ENCODE measurements around the gene BCO2. TPM values are rescaled to one million over a fixed set of nuclear protein-coding genes. Genes with fewer than 3 reads are reported as not detected.

BCO2 gene
- total RNA-seq, 1 experiment from 2014 or later: 0.31 TPM

DNA sequence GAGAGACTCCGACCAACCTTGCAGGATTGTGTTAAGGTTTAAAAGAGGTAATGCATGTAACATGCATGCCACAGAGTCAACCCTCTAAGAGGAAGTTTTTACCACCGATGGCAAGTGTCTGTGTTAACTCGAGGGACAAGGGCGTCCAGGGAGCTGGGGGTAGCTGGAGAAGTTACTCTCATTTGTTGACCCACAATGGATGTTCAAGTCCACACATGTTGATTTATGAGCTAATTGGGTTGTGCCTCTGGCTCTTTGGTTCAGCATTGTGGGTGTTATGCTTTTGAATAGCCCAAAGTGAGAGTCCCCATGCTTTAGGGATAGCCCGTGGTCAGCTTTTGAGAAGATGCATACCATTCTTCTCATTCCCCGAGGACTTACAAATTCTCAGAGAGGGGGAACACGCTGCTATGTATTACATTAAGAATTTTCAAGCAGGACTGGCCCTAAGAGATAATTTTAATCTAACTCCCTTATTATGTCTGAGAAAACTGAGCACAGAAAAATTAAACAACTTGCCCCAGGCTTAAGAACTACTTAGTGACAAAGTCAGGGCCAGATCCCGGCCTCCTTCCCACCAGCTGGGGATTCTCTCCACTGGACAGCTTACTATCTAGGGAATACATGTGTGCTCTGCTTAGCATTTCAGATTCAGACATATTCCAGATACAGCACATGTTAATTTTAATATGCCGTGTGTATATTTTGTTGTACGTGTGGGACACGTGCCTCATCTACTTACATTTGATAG lies 90.5 kb downstream of the BCO2 start:
- Histone ChIP-seq H3K23ac (ENCODE audit: insufficient read length, low read depth, low read length) (no peak overlapping the region), H4K5ac (ENCODE audit: insufficient read length, low read depth, low read length) (no peak overlapping the region), H3K4me2 (ENCODE audit: insufficient read depth, insufficient read length, low read length) (no peak overlapping the region), H2BK15ac (ENCODE audit: low read depth, low read length) (no peak overlapping the region), H4K20me1 (ENCODE audit: control insufficient read depth, insufficient read depth, insufficient read length) (no peaks in the 10 kb centered on the region), H3K4ac (ENCODE audit: low read depth, low read length) (no peak overlapping the region), H3K9me3 (ENCODE audit: control insufficient read depth, low read depth, low read length) (no peaks in the 10 kb centered on the region), H3K27ac (ENCODE audit: insufficient read length, low read depth, low read length) (no peak overlapping the region), H3K18ac (ENCODE audit: insufficient read length, low read depth, low read length) (no peak overlapping the region), H3K23me2 (ENCODE audit: insufficient read length, low read depth, low read length, poor library complexity, severe bottlenecking) (no peaks in the 10 kb centered on the region), H2BK12ac (ENCODE audit: insufficient read length, low read depth, low read length) (no peak overlapping the region), H3K14ac (ENCODE audit: insufficient read depth, low read length) (no peak overlapping the region), H2AK5ac (ENCODE audit: insufficient read length, low read length) (no peak overlapping the region), H3K4me1 (ENCODE audit: insufficient read depth, low read length) (no peaks in the 10 kb centered on the region), H3K9ac (ENCODE audit: extremely low read depth, insufficient read length, low read length) (no peak overlapping the region), H3K79me2 (ENCODE audit: insufficient read depth, low read length) (no peaks in the 10 kb centered on the region), H4K91ac (ENCODE audit: insufficient read length, low read depth, low read length) (no peak overlapping the region), H3T11ph (ENCODE audit: low read length) (no peak overlapping the region), H3K27me3 (ENCODE audit: insufficient read depth, low read length) (no peaks in the 10 kb centered on the region), H3K56ac (ENCODE audit: insufficient read length, low read depth, low read length) (no peak overlapping the region), H3K79me1 (ENCODE audit: insufficient read depth, low read depth, low read length, poor library complexity, severe bottlenecking) (no peaks in the 10 kb centered on the region), H2BK5ac (ENCODE audit: insufficient read length, low read length) (no peak overlapping the region), H2BK120ac (ENCODE audit: low read depth, low read length, poor library complexity, severe bottlenecking) (no peak overlapping the region), H4K8ac (replicated peaks; ENCODE audit: insufficient read length, low read depth, low read length) (no peak overlapping the region), H2AFZ (ENCODE audit: low read length) (no peak overlapping the region), H2BK20ac (ENCODE audit: low read depth, low read length, poor library complexity, severe bottlenecking) (no peak overlapping the region)
- no peak overlapping the region for H3K4me3 Mint-ChIP-seq
- H3K36me3 Mint-ChIP-seq (ENCODE audit: insufficient read depth in 1 of 3, low read depth in 3 of 3): no peaks in the 10 kb centered on the region
- no peaks in the 10 kb centered on the region; the same call in 1 of the 2 replicates for H3K27me3 Mint-ChIP-seq (ENCODE audit: low read depth)
- no peak overlapping the region for H3K27ac Mint-ChIP-seq
- WGBS (ENCODE audit: extremely low coverage, insufficient read length, low lambda C conversion rate): no CpG with 5 or more reads among the region's 11 CpGs
- no peaks in the 10 kb centered on the region; a peak in 1 of 5 replicates for H3K9me3 Mint-ChIP-seq
- TF ChIP-seq, protein P1, sequence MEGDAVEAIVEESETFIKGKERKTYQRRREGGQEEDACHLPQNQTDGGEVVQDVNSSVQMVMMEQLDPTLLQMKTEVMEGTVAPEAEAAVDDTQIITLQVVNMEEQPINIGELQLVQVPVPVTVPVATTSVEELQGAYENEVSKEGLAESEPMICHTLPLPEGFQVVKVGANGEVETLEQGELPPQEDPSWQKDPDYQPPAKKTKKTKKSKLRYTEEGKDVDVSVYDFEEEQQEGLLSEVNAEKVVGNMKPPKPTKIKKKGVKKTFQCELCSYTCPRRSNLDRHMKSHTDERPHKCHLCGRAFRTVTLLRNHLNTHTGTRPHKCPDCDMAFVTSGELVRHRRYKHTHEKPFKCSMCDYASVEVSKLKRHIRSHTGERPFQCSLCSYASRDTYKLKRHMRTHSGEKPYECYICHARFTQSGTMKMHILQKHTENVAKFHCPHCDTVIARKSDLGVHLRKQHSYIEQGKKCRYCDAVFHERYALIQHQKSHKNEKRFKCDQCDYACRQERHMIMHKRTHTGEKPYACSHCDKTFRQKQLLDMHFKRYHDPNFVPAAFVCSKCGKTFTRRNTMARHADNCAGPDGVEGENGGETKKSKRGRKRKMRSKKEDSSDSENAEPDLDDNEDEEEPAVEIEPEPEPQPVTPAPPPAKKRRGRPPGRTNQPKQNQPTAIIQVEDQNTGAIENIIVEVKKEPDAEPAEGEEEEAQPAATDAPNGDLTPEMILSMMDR (conservative IDR thresholded peaks at IDR 0.05): no peak
- no peak for DNase-seq
- peaks cover 4 to 7% of the 10 kb centered on the region in 2 experiments; a peak in 2 of 4 replicates for H3K4me1 Mint-ChIP-seq
